Tibial nerve (tissue), 4 donors: ENCODE results near the gene CTBP2. TPM values are rescaled to one million over a fixed set of nuclear protein-coding genes. Genes with fewer than 3 reads are reported as not detected.

Experiments used
- DNase-seq, 2 donors: peaks; one replicate each; pipeline ENCODE4 v3.0.0-alpha.2; 2019; ENCODE audit warnings: low spot score in 2 of 2
- H3K27ac ChIP-seq, 4 donors: fragments of 200-600 bp; sonication (generic) in 3 of 4; one replicate each; pipeline ENCODE4 v1.5.1; 2017 to 2019; ENCODE audit warnings: mild to moderate bottlenecking in 1 of 4
- H3K27me3 ChIP-seq, 2 donors: fragments of 200-600 bp; sonication (generic) in 1 of 2; one replicate each; pipeline versions ENCODE4 v1.5.1 to v1.6.0; 2017 to 2019
- H3K36me3 ChIP-seq, 3 donors: fragments of 200-600 bp; sonication (generic); one replicate each; pipeline ENCODE4 v1.5.1; 2018 to 2019
- H3K4me1 ChIP-seq, 4 donors: fragments of 200-600 bp; sonication (generic) in 3 of 4; one replicate each; pipeline ENCODE4 v1.5.1; 2017 to 2019
- H3K4me3 ChIP-seq, 4 donors: fragments of 200-600 bp; sonication (generic) in 3 of 4; one replicate each; pipeline ENCODE4 v1.5.1; 2017 to 2019; ENCODE audit warnings: mild to moderate bottlenecking in 1 of 4, moderate library complexity in 1 of 4
- H3K9me3 ChIP-seq, 4 donors: fragments of 200-600 bp; sonication (generic) in 3 of 4; one replicate each; pipeline ENCODE4 v1.5.1; 2017 to 2019
- EP300 ChIP-seq, 2 donors: sonication (generic); formaldehyde crosslinking; IDR thresholded peaks; one replicate each; pipeline ENCODE4 v1.6.1; 2017; ENCODE audit warnings: antibody characterized with exemption in 2 of 2, mild to moderate bottlenecking in 1 of 2
- POLR2A ChIP-seq, 2 donors: fragments of 450-650 bp; IDR thresholded peaks; one replicate each; pipeline ENCODE4 v1.6.1; 2017; ENCODE audit warnings: antibody characterized with exemption in 2 of 2, mild to moderate bottlenecking in 2 of 2, moderate library complexity in 2 of 2
- WGBS, 2 donors: methylation state at CpG; one replicate each; pipeline ENCODE4 v1.1.5; 2018; 5-methylcytosine and 5-hydroxymethylcytosine counted together
- total RNA-seq, 4 donors: library from RNA; depleted of rRNA; stranded (reverse); fragments of >200 nt; gene quantifications; one replicate each; pipeline ENCODE4 v1.1.0, GENCODE V29; 2016
- TF ChIP-seq, protein P1 (sequence below), 5 experiments: fragments of 200-600 bp in 3 of 5; fragments of 450-650 bp in 2 of 5; sonication (generic) in 3 of 5; IDR thresholded peaks; one replicate each; pipeline ENCODE4 v1.5.1; 2016 to 2019; ENCODE audit warnings: antibody characterized with exemption in 5 of 5, mild to moderate bottlenecking in 3 of 5, moderate library complexity in 2 of 5

CTBP2 gene
- total RNA-seq, 4 donors from 2014 or later = 40.4 to 97.9 (median 62.3) TPM

DNA sequence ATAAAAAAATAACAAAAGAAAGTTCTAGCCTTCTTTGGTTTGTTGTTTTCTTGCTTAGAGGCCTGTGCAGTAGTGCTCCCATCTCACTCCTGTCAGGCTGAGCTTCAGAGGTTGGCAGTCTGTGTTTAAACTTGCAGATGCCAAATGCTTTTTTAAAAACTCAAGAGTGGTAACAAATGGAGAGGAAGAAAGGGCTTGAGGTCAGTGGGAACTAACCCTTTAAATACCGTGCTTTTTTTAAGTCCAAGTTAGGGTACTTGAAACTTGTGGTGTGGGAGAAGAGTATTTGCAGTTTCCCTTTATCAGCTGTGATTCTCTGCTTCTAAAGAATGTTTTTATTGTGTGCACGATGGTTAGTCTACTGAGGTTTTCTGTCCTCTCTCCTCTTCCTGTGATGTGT lies 189.1 kb downstream of the CTBP2 start:
- H3K9me3 ChIP-seq = no peaks in the 10 kb centered on the region
- H3K36me3 ChIP-seq = peaks cover 0 to 46% (median 0%) of the 10 kb centered on the region in 3 donors
- WGBS, 2 donors = 17 to 21% methylated on average over 2 of the region's 2 CpGs
- no peak for TF ChIP-seq POLR2A (IDR thresholded peaks at IDR 0.05)
- no peak for TF ChIP-seq EP300 (IDR thresholded peaks at IDR 0.05)
- TF ChIP-seq, protein P1, sequence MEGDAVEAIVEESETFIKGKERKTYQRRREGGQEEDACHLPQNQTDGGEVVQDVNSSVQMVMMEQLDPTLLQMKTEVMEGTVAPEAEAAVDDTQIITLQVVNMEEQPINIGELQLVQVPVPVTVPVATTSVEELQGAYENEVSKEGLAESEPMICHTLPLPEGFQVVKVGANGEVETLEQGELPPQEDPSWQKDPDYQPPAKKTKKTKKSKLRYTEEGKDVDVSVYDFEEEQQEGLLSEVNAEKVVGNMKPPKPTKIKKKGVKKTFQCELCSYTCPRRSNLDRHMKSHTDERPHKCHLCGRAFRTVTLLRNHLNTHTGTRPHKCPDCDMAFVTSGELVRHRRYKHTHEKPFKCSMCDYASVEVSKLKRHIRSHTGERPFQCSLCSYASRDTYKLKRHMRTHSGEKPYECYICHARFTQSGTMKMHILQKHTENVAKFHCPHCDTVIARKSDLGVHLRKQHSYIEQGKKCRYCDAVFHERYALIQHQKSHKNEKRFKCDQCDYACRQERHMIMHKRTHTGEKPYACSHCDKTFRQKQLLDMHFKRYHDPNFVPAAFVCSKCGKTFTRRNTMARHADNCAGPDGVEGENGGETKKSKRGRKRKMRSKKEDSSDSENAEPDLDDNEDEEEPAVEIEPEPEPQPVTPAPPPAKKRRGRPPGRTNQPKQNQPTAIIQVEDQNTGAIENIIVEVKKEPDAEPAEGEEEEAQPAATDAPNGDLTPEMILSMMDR (IDR thresholded peaks at IDR 0.05) = no peak
- H3K27me3 ChIP-seq = no peaks in the 10 kb centered on the region
- no peak overlapping the region for H3K4me3 ChIP-seq
- DNase-seq = no peak
- H3K4me1 ChIP-seq = peaks cover 0 to 27% (median 13%) of the 10 kb centered on the region in 4 donors
- H3K27ac ChIP-seq = no peak overlapping the region

DNA sequence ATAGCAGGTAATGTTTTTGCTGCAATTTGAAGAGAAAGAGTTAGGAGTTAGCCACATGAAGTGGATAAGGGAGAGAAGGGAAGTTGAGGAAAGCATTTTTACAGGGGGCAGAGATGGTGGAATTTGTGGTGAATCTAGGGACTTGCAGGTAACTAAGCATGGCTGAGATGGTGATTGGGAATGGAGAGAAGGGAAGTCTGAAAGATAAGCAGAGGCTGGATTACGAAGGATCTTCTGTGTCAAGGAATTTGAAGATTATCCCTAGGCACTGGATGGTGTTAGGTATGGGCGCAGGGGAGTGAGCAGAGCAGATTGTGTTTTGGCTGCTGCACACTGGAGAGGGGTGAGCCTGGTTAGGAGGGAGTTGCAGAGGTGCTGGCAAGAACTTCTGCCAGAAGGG lies 193.1 kb downstream of the CTBP2 start:
- no peak for DNase-seq
- TF ChIP-seq POLR2A (IDR thresholded peaks at IDR 0.05) (no peak), EP300 (IDR thresholded peaks at IDR 0.05) (no peak)
- TF ChIP-seq, protein P1 (IDR thresholded peaks at IDR 0.05) = no peak
- Histone ChIP-seq H3K9me3 (no peaks in the 10 kb centered on the region), H3K27ac (no peak overlapping the region), H3K27me3 (no peaks in the 10 kb centered on the region), H3K4me1 (peaks cover 0 to 50% (median 15%) of the 10 kb centered on the region in 4 donors), H3K36me3 (peaks cover 0 to 23% (median 0%) of the 10 kb centered on the region in 3 donors), H3K4me3 (no peak overlapping the region)
- WGBS, 2 donors = 93 to 97% methylated on average over 2 of the region's 2 CpGs

DNA sequence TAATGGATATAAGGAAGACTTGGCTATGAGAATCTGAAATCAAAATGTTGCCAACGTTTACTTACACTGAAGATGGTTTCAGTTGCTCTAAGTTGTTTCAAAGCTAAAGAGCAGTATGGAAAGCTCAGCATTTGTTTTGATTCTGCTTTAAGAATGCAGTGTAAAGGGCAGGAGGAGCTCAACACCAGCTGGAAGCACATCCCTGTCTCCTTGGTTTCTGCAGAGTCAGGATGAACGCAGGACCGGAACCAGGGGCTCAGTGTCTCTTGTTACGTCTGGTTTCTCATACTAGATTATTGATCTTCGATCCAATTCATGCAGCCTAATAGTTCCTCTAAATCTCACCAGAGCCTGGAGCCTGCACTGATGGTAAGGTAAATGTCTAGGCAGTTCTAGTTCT lies 194.4 kb downstream of the CTBP2 start:
- TF ChIP-seq EP300 (IDR thresholded peaks at IDR 0.05) (no peak), POLR2A (IDR thresholded peaks at IDR 0.05) (no peak)
- TF ChIP-seq, protein P1 (IDR thresholded peaks at IDR 0.05) = no peak
- H3K36me3 ChIP-seq = peaks cover 0 to 23% (median 0%) of the 10 kb centered on the region in 3 donors
- H3K27me3 ChIP-seq = no peaks in the 10 kb centered on the region
- no peak overlapping the region for H3K27ac ChIP-seq
- peaks cover 0 to 47% (median 8%) of the 10 kb centered on the region in 4 donors for H3K4me1 ChIP-seq
- DNase-seq = no peak
- WGBS, 2 donors = 73 to 77% methylated on average over 5 of the region's 5 CpGs
- H3K4me3 ChIP-seq = no peak overlapping the region
- no peaks in the 10 kb centered on the region for H3K9me3 ChIP-seq

DNA sequence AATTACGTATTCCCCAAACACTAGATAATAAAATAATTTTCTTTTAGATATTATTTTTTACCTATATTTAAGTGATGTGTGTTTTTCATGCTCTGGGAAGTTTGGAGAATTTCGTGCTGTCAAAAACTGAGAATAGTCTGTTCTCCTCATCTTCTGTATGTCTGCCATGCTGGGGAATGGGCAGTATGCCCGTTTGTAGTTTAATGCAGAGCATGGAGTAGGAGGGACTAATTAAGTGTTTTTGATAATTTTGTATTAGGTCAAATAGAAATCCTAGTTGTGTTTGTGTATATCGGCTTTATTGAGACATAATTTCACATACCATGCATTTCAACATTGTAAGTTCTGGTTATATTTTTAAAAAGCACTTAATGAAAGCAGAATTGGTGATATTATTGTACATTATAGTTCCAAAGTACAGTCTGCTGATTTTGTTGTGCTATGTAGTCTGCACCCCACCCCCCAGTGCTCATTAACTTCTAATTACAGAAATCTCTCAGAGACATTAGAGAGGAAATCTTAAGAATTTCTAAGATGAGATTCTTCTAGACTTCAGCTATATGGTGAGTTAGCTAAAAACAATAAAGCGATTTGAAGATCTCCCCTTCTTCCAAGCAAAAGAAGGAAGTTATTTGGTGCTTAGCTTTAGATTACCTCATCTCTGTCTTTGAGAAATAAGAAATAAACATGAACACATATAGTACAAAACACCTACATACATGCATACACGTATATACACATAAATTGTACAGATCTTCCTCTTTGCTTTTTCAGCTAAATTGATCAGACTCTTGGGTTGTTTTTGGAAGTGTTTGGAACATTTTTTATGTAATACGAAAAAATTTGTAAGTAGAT lies 196.3 kb downstream of the CTBP2 start:
- 71 to 73% methylated on average over 7 of the region's 7 CpGs for WGBS, 2 donors

More for the DNA sequence above, 196.3 kb downstream of the CTBP2 start:
- no peak for DNase-seq
- peaks cover 0 to 23% (median 0%) of the 10 kb centered on the region in 3 donors for H3K36me3 ChIP-seq
- H3K27ac ChIP-seq = no peak overlapping the region
- H3K4me1 ChIP-seq = peaks cover 0 to 49% (median 3%) of the 10 kb centered on the region in 4 donors
- no peaks in the 10 kb centered on the region for H3K9me3 ChIP-seq
- H3K27me3 ChIP-seq = no peaks in the 10 kb centered on the region
- H3K4me3 ChIP-seq = no peak overlapping the region
- TF ChIP-seq, protein P1 (IDR thresholded peaks at IDR 0.05) = no peak
- TF ChIP-seq POLR2A (IDR thresholded peaks at IDR 0.05) (no peak), EP300 (IDR thresholded peaks at IDR 0.05) (no peak)
